Measurements from ENCODE around the gene LRP5.

Gene LRP5

DNA sequence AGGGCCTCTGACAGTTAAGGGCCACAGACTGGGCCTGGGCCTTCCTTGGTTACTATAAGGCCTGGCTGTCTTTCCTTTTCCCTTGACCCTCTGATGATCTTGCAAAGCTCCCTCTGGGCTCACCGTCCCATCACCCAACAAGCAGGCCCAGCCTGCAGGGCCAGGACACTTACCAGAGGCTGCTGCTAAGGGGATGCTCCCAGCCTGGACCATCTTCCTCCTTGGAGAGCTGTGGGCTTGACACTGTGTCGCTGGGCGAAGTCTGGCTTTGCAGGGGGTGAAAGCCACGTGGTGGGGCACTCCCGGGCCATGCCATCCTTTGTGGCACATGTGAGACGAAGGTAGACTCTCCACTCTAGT, 44.5 kb upstream of the LRP5 start:
- no peak for TF ChIP-seq CTCF (conservative IDR thresholded peaks at IDR 0.05)
- no peak overlapping the region for H3K27ac ChIP-seq

DNA sequence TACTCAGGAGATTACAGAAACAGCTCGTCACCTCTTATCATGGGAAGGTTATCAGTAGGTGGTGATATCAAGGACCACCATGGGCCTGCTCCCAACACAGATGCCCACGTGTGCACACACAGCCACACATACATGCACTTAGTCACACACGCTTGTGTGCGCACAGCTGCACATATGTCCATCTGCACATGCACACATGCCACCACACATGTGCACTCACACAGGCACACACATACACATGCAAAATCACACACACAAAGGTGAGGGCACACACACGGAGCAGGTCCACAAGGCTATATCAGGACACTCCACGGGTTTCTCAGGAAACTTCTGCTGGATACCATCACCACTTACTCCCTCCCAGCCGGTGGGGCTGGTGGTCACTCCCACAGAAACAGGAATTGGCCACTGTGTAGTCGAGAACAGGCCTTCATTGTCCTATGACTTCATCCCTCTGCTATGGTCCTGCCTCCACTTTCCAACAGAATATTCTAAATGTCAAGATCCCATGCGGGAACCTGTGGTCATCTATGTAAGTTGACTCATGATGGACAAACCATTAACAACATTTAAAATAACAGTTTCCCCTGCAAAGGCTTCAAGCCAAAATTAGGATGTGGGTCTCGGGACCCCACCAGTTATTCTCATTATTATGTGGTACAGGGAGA, 42.8 kb upstream of the LRP5 start:
- no peak for TF ChIP-seq CTCF (conservative IDR thresholded peaks at IDR 0.05)
- H3K27ac ChIP-seq: peak overlapping the region; percentile 96

GRCh38 chr11:68270196-68271022, 42.0 kb upstream of the LRP5 start:
- peak overlapping the region; percentile 96 for H3K27ac ChIP-seq
- TF ChIP-seq CTCF (conservative IDR thresholded peaks at IDR 0.05): no peak

- peak overlapping the region; percentile 96 for H3K27ac ChIP-seq
- TF ChIP-seq CTCF (conservative IDR thresholded peaks at IDR 0.05): peak; percentile 83
These were observed 41.2 kb upstream of the LRP5 start for GRCh38 chr11:68271023-68271780.

DNA sequence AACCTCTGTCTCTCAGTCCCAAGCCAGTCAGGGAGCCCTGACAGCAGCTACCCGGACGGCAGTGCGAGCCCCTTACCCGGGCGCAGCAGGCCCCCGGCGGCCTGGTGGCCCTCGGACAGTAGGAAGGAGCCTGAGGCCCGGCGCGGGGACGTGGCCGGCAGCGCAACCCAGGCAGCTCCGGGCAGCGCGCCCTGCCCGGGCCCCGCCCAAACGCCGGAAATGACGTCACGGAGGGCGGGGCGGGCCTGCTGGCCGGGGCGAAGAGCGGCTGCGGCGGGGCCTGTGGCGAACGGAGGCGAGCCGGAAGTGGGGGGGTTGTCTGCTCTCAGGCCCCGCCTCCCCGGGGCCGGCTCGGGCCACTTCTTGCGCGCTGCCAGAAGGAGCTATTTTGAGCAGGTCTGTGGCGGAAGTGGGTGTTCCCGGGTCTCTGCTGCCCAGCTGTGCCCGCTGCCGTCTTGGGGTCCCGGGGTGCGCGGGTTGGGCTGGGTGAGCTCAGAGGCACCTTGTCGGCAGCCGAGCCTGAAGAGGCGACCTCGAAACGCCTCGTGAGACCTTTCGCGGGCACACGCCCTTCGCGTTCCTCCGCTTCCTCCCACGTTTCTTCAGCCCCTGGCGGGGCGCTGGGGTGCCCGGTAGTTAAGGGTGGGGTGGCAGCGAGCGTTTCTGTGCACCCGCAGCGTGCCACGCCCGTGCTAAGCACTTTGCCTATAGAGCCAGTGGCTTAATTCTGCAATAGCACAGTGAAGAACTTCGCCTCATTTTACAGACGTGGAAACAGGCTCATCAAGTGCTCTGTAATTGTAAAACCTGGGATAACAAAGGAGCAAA, 40.4 kb upstream of the LRP5 start, which contains the start of gene C11orf24:
Gene C11orf24 (minus strand): TSS at position 193 of the 828 bp plus-strand sequence. CDS start 8,206 bp downstream, outside the sequence.
- H3K27ac ChIP-seq: peak within 1 kb of the TSS; percentile 96
- TF ChIP-seq CTCF (conservative IDR thresholded peaks at IDR 0.05): no peak

DNA sequence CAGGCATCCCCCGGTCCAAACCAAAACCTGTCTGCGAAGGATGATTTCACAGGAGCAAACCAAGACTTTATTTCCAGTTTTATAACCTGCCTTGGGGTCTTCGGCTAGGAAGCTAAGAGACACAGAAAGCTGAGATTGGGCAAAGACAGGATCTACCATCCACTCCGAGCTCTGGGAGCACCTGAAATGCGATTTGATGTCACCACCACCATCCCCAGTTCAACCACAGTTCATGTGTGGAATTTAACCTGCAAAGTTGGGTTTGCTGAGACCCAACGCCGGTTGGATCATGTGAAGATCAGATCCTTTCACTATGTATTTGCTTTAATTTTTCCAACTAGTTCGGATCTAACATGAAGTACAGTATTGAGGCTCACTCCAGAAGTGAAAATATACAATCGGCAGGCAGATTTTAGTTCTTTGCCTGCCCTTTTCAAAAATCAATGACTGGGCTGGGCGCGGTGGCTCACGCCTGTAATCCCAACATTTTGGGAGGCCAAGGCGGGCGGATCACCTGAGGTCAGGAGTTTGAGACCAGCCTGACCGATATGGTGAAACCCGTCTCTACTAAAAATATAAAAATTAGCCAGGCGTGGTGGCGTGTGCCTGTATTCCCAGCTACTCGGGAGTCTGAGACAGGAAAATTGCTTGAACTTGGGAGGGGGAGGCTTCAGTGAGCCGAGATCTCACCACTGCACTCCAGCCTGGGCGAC, 39.2 kb upstream of the LRP5 start:
- TF ChIP-seq CTCF (conservative IDR thresholded peaks at IDR 0.05): no peak
- H3K27ac ChIP-seq: peak overlapping the region; percentile 96

Data from VCaP (cell line).